ENCODE data around the gene GPC5.
"Not testable (repeated sequence)": the region's sequence is repeated elsewhere in the genome, so short reads cannot be mapped to it uniquely, and the experiment has no call there.

The GPC5 gene

GRCh38 chr13:92516878-92517277, 1118.5 kb downstream of the GPC5 start:
- not testable (repeated sequence) for DNase-seq

- DNase-seq: not testable (repeated sequence)
These were observed 1120.2 kb downstream of the GPC5 start for GRCh38 chr13:92518622-92519021.

- DNase-seq: no peak
These were observed 1131.9 kb downstream of the GPC5 start for GRCh38 chr13:92530364-92530763.

GRCh38 chr13:92535222-92536006, 1137.0 kb downstream of the GPC5 start:
- DNase-seq: no peak

GRCh38 chr13:92537471-92537870, 1139.0 kb downstream of the GPC5 start:
- no peak for DNase-seq

- DNase-seq: no peak
These were observed 1139.7 kb downstream of the GPC5 start for GRCh38 chr13:92538164-92538563.

GRCh38 chr13:92539148-92539547, 1140.7 kb downstream of the GPC5 start:
- DNase-seq: not testable (repeated sequence)

- no peak for DNase-seq
These were observed 1148.8 kb downstream of the GPC5 start for GRCh38 chr13:92547266-92547665.

GRCh38 chr13:92549276-92549675, 1150.9 kb downstream of the GPC5 start:
- no peak for DNase-seq

GRCh38 chr13:92553470-92554114, 1155.2 kb downstream of the GPC5 start:
- DNase-seq: no peak

GRCh38 chr13:92560883-92561282, 1162.5 kb downstream of the GPC5 start:
- DNase-seq: no peak

- no peak for DNase-seq
These were observed 1166.5 kb downstream of the GPC5 start for GRCh38 chr13:92564942-92565341.

GRCh38 chr13:92566767-92567166, 1168.3 kb downstream of the GPC5 start:
- DNase-seq: no peak

GRCh38 chr13:92572190-92572589, 1173.8 kb downstream of the GPC5 start:
- DNase-seq: no peak

GRCh38 chr13:92573467-92574057, 1175.1 kb downstream of the GPC5 start:
- DNase-seq: no peak

- no peak for DNase-seq
These were observed 1176.1 kb downstream of the GPC5 start for GRCh38 chr13:92574499-92574898.

- DNase-seq: no peak
These were observed 1177.4 kb downstream of the GPC5 start for GRCh38 chr13:92575777-92576176.

GRCh38 chr13:92578358-92578757, 1179.9 kb downstream of the GPC5 start:
- DNase-seq: no peak

- no peak for DNase-seq
These were observed 1191.5 kb downstream of the GPC5 start for GRCh38 chr13:92589955-92590354.

- DNase-seq: no peak
These were observed 1192.1 kb downstream of the GPC5 start for GRCh38 chr13:92590503-92590908.

- no peak for DNase-seq
These were observed 1192.7 kb downstream of the GPC5 start for GRCh38 chr13:92591117-92591516.

GRCh38 chr13:92592757-92593156, 1194.3 kb downstream of the GPC5 start:
- no peak for DNase-seq

- DNase-seq: no peak
These were observed 1204.1 kb downstream of the GPC5 start for GRCh38 chr13:92602560-92602959.

GRCh38 chr13:92609376-92609775, 1211.0 kb downstream of the GPC5 start:
- DNase-seq: no peak
